ENCODE data around the gene SCAPER.
"Not testable (repeated sequence)": the region's sequence is repeated elsewhere in the genome, so short reads cannot be mapped to it uniquely, and the experiment has no call there.

Gene SCAPER

DNA sequence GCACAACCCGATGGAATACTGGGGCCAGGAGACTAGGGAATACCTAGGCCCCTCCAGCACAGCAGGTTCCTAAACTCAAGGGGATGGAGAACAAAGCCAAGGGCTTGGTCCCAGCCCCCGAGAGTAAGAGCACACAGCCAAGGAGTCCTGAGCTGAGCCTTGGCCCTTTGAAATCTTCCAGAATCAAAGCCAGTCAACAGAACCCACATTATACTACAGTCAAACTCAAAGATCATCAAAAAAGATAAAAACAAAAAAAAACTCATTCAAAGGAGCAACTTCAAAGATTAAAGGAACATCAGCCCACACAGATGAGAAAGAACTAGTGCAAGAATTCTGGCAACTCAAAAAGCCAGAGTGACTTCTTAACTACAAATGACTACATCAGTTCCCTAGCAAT is 351.6 kb downstream of the SCAPER start:
- DNase-seq: no peak

DNA sequence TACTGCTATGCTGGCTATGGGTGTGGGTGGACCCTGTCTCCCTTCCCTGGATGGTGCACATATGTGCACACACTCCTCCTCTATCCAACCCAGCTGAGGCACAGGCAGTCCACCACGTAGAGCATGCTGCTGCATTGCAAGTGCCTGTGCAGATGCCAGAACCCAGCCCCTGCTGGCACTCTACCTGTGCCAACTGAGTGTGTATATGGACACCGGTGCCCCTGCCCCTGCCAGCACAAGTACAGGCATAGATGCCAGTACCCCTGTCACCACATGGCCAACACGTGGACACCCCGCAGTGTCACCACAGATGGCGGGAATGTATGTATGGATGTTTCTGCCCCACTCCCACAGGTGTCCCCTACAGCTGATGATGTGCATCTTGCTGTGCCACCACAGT is 352.0 kb downstream of the SCAPER start:
- DNase-seq: no peak

DNA sequence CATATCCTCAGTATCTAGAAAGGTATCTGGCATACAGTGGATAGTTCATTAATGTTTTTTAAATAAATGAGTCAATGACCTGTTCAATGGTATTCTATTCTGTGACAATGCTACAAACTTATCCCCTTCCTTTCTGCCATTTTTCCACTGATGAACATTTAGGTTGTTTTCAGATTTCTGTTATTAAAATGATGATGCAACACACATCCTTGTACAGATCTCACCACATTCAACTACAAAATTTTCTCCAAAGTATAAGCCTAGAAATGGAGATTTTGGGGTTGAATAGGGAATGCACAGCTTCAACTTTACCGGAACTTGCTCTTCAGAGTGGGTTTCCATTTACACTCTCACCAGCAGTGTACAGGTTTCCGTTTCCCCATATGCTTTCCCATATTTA is 358.3 kb downstream of the SCAPER start:
- no peak for DNase-seq

DNA sequence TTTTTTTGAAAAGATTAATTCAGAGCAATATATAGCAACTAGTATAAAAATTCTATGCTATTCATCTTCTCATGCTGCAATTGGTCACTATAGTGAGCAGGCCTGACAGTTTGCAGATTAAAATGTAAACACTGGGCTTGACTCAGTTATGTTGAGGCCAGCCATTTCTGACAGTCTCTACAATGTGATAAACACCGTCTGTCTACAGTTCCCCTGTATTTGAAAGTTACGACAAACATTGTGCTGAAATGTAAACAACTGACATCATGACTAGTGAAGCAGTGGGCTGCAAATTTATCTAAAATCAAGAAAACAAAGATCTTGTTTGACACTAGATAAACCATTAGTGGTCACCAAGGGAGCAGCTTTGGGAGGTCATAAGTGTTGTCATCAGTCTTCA is 371.1 kb downstream of the SCAPER start:
- DNase-seq: no peak

DNA sequence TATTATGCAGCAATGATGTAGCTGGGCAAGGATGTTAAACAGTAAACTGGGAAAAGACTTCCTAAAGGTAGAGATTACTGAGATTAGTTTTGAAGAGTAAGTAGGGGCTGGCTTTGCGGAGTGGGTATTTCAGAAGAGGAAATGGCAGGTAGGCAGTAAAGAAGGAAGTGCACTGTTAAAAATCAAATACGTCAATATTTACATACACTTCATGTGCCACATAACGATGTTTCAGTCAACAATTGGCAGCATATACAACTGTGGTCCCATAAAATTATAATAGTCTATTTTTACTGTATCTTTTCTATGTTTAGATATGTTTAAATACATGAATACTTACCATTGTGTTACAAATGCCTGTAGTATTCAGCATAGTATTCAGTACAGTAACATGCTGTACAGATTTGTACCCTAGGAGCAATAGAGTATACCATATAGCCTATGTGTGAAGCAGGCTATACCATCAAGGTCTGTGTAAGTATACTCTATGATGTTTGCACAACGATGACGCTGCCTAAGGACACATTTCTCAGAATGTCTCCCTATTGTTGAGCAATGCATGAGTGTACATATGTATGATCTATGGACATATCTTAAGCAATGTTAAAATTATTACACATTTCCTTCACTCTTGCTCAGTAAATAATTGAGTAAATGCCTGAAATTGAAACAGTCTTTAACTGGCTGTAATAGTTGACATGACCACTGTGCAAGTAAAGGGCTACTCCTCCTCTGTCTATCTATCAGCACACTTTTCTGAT is 371.9 kb downstream of the SCAPER start:
- DNase-seq: peak; percentile 80

DNA sequence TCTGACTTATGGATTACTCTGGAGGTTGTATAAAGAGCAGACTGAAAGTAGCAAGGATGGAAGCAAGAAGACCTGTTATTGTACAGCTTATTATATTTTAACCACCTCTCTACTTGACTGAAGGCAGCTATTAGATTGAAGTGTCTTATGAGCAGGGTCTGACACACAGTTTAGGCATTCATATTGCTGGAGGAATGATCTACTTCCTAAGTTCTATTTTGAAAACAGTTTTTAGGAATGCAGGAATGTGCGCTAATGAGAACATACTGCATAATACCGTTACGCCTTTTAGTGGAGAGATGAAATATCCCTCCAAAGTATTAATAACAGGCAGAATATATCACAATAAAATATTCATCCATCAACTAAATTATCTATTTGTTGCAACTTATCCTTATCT is 375.2 kb downstream of the SCAPER start:
- DNase-seq: no peak

DNA sequence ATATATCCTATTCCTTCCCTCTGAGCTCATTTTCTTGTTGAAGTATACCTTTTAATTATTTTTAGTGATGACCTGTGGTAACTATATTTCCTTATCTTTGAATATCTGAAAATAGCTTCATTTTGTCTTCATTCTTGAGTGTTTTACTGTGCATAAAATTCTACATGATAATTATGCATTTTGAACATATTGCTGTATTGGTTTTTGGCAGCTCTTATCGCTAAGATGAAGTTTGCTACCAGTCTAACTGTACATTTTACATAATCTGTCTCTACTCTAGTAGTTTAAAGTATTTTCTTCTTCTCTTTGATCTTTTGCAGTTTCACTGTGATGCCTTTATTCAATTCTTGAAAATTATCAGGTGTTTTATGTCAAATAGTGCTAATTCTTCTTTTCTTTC is 379.0 kb downstream of the SCAPER start:
- no peak for DNase-seq

DNA sequence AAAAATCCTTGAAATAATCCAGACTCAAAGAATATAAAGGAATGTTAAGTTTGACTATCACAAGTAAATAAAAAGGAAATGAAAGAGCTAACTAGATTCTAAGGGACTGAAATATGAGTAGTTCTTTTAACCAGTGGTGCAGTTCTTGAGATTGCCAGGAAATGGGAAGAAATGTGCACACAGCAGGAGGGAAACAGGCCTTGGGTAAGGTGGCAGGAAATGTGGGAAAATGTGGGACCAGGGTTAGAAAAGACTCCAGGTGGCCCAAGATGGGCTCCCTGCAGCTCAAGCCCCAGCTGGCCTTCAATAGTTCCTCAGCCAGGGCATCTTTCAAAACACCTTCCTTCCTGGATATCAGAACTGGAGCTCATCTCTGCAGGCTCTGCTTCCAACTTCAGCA is 387.2 kb downstream of the SCAPER start:
- no peak for DNase-seq

DNA sequence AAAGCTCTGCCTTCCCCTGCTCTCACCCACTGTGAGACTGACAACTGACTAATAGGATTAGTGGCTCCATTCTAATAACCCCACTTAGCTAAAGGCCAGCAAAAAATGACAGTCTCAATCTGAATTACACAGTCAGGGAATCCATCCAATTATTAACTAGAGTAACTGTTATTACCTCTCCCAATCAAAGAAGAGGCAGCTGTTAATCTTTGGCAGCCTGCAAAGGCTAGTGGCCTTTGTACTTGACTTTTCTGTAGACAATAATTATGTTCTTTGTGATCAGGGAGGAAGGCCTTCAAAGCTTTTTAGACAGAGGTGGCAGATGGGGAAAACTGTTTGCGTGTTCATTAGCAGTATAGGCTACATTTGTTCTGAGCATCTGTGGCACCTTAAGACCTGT is 390.9 kb downstream of the SCAPER start:
- DNase-seq: no peak

DNA sequence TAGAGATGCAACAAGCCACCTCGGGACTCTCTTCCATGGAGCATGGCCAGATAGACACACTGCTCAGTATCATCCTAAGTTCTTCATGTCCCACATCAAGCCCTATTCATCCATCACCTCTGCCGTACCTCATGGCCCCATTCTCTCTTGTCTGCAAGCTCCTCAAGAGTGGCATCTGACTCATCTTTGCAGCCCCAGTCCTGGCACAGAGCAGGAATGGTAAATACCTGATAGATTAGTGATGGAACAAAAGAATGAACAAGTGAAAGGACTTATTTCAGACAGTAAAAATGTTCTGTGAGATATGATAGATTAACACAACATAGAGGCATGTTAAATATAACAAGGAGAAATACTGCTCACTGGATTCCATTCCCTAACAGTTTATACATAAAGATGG is 392.2 kb downstream of the SCAPER start:
- DNase-seq: no peak

DNA sequence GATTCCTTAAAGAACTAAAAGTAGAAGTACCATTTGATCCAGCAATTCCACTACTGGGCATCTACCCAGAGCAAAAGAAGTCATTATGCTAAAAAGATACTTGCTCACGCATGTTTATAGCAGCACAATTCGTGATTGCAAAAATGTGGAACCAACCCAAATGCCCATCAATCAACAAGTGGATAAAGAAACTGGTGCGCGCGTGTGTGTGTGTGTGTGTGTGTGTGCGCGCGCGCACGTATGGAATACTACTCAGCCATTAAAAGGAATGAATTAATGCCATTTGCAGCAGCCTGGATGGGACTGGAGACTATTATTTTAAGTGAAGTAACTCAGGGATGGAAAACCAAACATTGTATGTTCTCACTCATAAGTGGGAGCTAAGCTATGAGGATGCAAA is 394.5 kb downstream of the SCAPER start:
- not testable (repeated sequence) for DNase-seq

DNA sequence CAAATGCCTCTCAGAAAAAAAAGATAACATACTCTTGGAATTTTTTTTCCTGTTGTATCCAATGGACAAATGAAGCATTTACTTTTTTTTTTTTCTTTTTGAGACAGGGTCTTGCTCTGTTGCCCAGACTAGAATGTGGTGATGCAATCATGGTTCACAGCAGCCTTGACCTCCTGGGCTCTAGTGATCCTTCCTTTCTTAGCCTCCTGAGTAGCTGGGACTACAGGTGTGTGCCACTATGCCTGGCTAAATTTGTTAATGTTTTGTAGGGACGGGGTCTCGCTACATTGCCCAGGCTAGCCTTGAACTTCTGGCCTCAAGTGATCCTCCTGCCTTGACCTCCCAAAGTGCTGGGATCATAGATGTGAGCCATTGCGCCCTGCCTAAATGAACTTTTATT is 401.3 kb downstream of the SCAPER start:
- DNase-seq: no peak

DNA sequence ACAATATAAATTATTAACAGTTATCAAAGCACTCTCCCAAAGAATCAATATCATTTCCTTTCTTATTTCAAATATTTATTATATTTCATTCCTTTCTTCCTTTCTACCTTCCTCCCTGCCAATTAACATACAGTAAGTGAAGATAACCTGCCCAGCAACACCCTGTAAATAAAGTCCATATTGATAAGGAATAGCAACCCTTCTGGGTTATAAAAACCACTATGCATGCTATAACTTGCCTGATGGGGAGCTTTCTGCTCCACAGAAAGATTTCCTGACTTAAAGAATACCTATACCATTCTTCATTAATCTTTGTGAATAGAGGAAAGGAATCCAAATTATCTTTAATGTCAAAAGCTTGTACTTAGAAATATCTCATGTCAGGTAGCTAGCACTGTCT is 402.0 kb downstream of the SCAPER start:
- no peak for DNase-seq

DNA sequence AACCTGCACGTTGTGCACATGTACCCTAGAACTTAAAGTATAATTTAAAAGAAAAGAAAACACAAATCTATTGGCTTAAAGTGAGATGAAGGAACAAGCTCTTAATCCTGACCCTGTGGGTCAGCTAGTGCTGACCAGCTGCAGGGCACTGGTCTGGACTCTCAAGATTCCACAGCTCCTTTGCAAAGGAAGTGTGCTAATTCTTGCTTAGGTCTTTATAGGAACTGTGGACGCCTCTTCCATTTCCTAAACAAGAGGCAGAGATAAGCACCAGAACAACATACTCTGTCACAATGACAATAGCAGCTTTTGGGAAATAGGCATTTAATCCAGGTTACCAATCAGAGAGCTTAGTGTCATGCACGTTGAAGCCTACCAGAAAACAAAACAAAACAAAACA is 402.5 kb downstream of the SCAPER start:
- no peak for DNase-seq

DNA sequence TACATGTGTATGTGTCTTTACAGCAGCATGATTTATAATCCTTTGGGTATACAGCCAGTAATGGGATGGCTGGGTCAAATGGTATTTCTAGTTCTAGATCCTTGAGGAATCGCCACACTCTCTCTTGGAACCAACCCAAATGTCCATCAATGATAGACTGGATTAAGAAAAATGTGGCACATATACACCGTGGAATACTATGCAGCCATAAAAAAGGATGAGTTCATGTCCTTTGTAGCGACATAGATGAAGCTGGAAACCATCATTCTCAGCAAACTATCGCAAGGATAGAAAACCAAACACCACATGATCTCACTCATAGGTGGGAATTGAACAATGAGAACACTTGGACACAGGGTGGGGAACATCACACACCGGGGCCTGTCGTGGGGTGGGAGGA is 403.0 kb downstream of the SCAPER start:
- not testable (repeated sequence) for DNase-seq

DNA sequence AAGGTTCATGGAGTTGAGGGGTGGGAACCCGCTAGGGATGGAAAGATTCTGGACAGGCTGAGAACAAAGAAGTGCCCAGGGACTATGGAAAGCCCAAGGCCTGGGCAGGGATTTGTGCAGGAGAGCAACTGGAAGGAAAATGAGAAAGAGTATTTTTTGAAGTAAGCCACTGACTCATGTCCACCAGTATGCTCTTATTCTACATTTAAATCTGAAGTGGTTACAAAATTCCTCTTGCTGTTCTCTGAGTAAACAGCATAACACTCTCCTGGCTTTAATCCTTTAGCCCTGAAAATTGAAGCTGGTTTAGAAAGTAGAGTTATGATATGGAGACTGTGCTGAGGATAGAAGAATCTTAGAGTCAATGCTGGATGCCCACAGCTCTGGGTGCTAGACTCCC is 403.4 kb downstream of the SCAPER start:
- DNase-seq: no peak

DNA sequence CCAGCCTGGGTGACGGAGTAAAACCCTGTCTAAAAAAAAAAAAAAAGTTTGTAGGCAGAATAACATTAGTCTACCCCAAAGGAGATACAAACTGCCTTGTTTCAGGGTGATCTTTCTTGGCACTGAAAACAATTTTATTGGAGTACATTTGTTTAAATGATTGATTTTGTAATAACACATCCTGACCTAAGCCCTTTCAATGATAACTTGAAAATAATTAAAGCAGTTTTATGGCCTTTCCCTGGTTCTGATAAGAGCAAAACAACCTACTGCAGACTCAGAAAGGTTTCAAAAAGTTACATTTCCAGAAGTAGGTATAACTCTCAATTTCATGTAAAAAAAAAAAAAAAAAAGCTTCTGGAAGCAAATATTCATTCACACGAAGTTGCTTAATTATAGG is 404.1 kb downstream of the SCAPER start:
- no peak for DNase-seq

DNA sequence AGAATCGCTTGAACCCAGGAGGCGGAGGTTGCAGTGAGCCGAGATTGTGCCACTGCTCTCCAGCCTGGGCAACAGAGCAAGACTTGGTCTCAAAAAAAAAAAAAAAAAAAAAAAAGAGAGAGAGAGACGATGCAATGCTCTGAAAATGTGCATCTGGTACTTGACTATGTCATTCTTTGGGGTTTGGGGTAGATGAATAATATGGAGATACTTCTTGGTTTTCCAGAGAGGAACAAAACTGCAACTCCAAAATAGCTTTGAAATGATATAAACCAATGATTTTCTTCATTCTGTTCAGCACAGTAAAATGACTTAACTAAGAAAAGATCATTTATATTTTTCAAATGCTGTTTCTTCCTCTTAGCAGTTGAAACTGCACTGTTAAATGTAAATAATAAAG is 409.7 kb downstream of the SCAPER start:
- DNase-seq: no peak

DNA sequence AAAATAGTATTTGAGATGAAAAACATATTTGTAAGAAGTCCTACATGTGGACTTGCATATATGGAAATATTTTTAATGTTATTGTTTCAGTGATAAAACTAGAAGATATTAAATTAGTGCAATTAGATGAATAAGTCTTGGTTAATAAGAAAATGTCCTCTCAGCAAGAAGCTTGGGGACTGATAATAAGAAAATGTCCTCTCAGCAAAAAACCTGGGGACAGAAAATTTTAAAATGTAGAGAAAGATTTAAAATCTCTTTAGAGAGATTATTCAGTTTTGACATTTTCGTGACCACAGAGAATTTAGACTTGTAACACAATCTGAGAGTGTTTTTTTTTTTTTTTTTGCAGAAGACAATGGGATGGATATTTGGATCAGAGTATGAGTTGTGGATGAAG is 412.6 kb downstream of the SCAPER start:
- no peak for DNase-seq

DNA sequence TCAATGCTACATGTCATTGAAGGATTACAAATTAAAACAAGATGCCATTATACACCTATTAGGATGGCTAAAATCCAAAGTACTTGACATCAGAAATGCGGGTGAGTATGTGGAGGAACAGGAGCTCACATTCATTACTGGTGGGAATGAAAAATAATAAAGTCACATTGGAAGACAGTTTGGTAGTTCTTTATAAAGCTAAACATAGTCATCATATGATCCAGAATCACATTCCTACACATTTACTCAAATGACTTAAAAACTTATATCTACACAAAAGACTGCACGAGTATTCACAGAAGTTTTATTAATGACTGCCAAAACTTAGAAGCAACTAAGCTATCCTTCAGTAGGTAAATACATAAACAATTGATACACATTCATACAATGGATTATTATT is 421.4 kb downstream of the SCAPER start:
- no peak for DNase-seq

DNA sequence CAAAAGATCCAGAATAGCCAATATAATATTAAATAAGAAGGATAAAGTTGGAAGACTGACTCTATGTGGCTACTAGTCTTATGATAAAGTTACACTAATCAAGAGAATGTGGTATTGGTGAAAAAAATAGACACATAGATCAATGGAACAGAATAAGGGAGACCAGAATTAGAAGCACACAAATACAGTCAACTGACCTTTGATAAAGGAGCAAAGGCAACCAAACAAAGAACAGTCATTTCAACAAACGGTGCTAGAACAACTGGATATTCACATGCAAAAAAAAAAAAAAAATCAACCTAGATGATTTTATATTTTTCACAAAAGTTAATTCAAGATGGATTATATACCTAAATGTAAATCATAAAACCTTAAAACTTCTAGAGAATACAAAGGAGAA is 422.1 kb downstream of the SCAPER start:
- DNase-seq: no peak

DNA sequence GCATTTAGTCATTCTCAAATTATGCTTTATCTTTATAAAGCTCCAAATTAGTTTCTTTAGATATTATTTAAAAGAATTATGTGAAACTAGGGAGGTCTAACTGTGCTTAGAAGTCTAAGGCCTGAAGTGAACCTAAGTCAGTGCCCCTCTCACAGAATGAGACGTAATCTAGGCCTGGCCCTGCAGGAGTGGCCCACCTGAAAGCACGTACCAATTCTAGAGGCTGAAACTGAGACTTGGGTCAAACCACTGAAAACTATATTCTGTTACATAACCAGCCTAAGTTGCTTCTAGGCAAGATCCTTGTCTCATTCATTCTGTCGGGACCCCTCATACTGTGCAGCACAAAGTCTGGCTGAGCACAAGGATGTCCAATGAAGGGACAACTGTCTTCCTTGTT is 424.9 kb downstream of the SCAPER start:
- DNase-seq: no peak

DNA sequence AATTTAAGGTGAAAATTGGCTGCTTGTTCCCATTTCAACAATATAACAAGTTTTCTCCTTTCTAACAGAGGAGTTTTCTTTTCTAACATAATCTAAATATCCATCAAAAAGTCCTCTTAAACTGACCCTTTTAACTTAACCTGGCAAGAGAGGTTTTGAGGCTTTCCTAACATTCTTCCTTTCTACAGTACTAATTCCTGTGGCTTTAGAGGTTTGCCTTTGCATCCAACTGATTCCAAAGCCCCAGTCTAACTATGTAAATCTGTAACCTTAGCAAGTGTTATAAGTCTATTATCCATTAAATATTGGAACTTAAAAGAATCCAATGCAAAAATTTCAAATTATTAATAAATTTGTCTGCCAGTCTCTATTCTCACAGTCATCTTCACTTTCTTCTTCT is 434.4 kb downstream of the SCAPER start:
- DNase-seq: no peak

DNA sequence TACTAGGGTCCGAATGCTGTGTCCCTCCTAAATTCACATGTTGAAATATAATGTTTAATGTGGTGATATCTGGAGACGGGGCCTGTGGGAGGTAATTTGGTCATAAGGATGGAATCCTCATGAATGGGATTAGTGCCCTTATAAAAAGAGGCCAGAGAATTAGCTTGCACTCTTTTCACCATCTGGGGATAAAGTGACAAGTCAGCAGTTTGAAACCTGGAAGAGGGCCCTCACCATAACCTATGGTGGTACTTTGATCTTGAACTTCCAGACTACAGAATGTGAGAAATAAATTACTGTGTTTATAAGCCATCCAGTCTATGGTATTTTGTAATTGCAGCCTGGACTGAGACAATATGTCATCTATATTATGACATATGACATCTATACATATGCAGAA is 436.4 kb downstream of the SCAPER start:
- no peak for DNase-seq

DNA sequence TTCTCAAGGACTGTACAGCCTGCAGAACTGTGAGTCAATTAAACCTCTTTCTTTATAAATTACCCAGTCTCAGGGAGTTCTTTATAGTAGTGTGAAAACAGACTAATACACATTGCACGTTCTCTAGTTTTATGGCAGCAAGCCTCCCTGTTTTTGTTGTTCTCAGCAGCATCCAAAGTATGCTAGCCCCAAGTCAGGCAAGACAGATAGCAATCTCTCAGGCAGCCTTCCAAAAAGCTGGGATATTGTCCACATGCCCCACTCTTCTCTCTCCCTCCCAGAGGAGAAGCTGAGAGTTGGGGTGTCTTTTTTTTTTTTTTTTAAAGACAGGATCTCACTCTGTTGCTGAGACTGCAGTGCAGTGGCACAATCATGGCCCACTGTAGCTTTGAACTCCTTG is 438.0 kb downstream of the SCAPER start:
- no peak for DNase-seq

DNA sequence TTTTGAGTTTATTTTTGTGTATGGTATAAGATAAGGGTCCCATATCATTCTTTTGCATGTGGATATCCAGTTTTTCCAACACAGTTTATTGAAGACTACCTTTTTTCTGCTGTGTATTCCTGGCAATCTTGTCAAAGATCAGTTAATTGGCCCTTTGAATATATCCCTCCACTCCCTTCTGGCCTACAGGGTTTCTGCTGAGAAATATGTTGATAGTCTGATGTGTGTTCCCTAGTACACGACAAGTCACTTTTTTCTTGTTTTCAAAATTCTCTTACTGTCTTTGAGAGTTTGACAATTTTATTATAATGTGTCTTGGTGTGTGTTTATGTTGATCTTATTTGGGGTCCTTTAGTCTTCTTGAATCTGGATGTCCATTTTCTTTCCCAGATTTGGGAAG is 439.4 kb downstream of the SCAPER start:
- no peak for DNase-seq
